HL-60/S4 treated with retinoic acid at 250 ng/mL for 4 days and 3 days (cell line): Measurements from ENCODE around the gene ZNF689.
"Not testable (repeated sequence)": the region's sequence is repeated elsewhere in the genome, so short reads cannot be mapped to it uniquely, and the experiment has no call there.

Source experiments
- in situ Hi-C: fragments of 300-500 bp; cut with MboI; formaldehyde crosslinking; loops from 2 replicates; pipeline ENCODE4 v1.7.0; 2022; ENCODE audit warnings: low sequenced_read_pairs

Gene ZNF689

GRCh38 chr16:30637139-30637538 is 26.9 kb upstream of the ZNF689 start:
- in situ Hi-C loops, result not testable (repeated sequence)

- in situ Hi-C loops, result no loop called here
Observed at GRCh38 chr16:30636599-30636998, 26.4 kb upstream of the ZNF689 start.

- in situ Hi-C loops, result no loop called here
Observed at GRCh38 chr16:30633526-30633925, 23.3 kb upstream of the ZNF689 start.

GRCh38 chr16:30632454-30632853 is 22.3 kb upstream of the ZNF689 start:
- in situ Hi-C loops, result not testable (repeated sequence)

GRCh38 chr16:30628628-30629540 is 18.7 kb upstream of the ZNF689 start:
- in situ Hi-C loops, result no loop called here

GRCh38 chr16:30626236-30626635 is 16.0 kb upstream of the ZNF689 start:
- in situ Hi-C loops, result no loop called here

- in situ Hi-C loops, result no loop called here
Observed at GRCh38 chr16:30623536-30624283, 13.5 kb upstream of the ZNF689 start.

GRCh38 chr16:30622455-30623032 is 12.4 kb upstream of the ZNF689 start:
- in situ Hi-C loops, result no loop called here

GRCh38 chr16:30621765-30622164 is 11.6 kb upstream of the ZNF689 start:
- in situ Hi-C loops, result no loop called here

- in situ Hi-C loops, result no loop called here
Observed at GRCh38 chr16:30620169-30620568, 10.0 kb upstream of the ZNF689 start.

- in situ Hi-C loops, result no loop called here
Observed at GRCh38 chr16:30619638-30620037, 9.4 kb upstream of the ZNF689 start.

GRCh38 chr16:30619202-30619601 is 9.0 kb upstream of the ZNF689 start:
- in situ Hi-C loops, result no loop called here

- in situ Hi-C loops, result no loop called here
Observed at GRCh38 chr16:30615358-30616091, 5.3 kb upstream of the ZNF689 start.

GRCh38 chr16:30609002-30609925 is 925 bp downstream of the ZNF689 start:
- in situ Hi-C loops, result loop anchor here (10.0 kb wide), 1 partner anchor 174 kb away; the partner anchor contains the start of gene DCTPP1

- in situ Hi-C loops, result loop anchor here (10.0 kb wide), 1 partner anchor 171 kb away; the partner anchor contains the start of gene DCTPP1
Observed at GRCh38 chr16:30606004-30606403, 4.2 kb downstream of the ZNF689 start.

GRCh38 chr16:30605158-30605557 is 5.0 kb downstream of the ZNF689 start:
- in situ Hi-C loops, result loop anchor here (10.0 kb wide), 1 partner anchor 170 kb away; the partner anchor contains the start of gene DCTPP1

GRCh38 chr16:30604316-30604947 is 5.8 kb downstream of the ZNF689 start:
- in situ Hi-C loops, result loop anchor here (10.0 kb wide), 1 partner anchor 170 kb away; the partner anchor contains the start of gene DCTPP1

- in situ Hi-C loops, result loop anchor here (10.0 kb wide), 1 partner anchor 169 kb away; the partner anchor contains the start of gene DCTPP1
Observed at GRCh38 chr16:30603945-30604315, 6.3 kb downstream of the ZNF689 start.
